ENCODE measurements around the gene TRIO. TPM values are rescaled to one million over a fixed set of nuclear protein-coding genes. Genes with fewer than 3 reads are reported as not detected.
A peak's percentile ranks its signal among the peaks of the same experiment; 100 is the strongest.

Gene TRIO
- total RNA-seq, 1 donor from 2014 or later = 200 TPM

DNA sequence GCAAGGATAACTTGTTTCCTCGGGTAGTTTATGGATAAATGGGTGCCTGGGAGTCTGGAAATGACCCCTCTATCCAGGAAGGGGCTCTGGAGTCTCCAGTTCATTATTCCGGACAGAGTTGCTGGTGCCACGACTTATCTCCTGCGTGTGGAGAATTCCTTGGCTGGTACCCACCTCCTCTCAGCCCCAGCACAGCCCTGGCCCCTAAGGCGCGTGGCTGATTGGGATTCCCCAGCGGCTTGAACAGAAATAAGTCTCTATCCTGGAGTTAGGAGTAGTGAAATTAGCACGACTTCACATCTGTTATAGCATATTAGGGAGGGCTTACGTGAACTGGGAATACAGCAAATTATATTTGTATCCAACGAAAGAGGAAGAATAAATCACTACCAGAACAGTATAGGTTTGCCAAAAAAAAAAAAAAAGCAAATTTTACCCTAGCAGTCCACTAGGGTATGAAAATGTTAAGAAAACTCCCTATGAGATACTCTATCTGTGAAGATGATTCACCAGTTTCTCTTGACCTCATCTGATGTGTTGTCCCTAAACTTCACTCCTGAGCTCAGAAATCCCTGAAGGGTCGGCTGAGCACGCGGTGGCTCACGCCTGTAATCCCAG lies 265.9 kb downstream of the TRIO start:
- peak overlapping the region; percentile 22 for H3K27ac Mint-ChIP-seq (ENCODE audit: unreplicated experiment)
- TF ChIP-seq, protein P1, sequence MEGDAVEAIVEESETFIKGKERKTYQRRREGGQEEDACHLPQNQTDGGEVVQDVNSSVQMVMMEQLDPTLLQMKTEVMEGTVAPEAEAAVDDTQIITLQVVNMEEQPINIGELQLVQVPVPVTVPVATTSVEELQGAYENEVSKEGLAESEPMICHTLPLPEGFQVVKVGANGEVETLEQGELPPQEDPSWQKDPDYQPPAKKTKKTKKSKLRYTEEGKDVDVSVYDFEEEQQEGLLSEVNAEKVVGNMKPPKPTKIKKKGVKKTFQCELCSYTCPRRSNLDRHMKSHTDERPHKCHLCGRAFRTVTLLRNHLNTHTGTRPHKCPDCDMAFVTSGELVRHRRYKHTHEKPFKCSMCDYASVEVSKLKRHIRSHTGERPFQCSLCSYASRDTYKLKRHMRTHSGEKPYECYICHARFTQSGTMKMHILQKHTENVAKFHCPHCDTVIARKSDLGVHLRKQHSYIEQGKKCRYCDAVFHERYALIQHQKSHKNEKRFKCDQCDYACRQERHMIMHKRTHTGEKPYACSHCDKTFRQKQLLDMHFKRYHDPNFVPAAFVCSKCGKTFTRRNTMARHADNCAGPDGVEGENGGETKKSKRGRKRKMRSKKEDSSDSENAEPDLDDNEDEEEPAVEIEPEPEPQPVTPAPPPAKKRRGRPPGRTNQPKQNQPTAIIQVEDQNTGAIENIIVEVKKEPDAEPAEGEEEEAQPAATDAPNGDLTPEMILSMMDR (IDR thresholded peaks at IDR 0.05) = peak; percentile 37

DNA sequence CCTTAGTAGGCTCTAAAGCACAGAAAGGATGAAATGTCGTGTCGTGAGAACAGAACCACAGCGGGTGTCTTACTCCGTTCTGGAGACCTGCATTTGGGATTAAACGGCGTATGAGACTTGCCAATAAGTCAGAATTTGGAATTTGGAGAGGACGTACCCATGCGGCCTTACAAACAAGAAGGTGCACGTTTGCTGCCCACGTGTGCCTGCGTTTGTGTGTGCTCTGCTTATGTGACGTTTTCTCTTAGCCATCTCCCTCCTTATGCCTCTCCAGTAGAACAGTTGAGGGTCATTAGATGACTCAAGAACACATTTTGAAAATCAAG lies 266.9 kb downstream of the TRIO start:
- TF ChIP-seq, protein P1 (IDR thresholded peaks at IDR 0.05) = no peak
- Mint-ChIP-seq H3K27ac (ENCODE audit: unreplicated experiment) (no peak overlapping the region), H3K36me3 (ENCODE audit: low read depth) (peaks cover 38% of the 10 kb centered on the region), H3K4me1 (ENCODE audit: low read depth) (peaks cover 45% of the 10 kb centered on the region), H3K27me3 (ENCODE audit: low read depth) (no peaks in the 10 kb centered on the region), H3K9me3 (ENCODE audit: low read depth) (no peaks in the 10 kb centered on the region), H3K4me3 (ENCODE audit: unreplicated experiment) (no peak overlapping the region)
- no peak for DNase-seq (ENCODE audit: low spot score)

More for the DNA sequence above, 265.9 kb downstream of the TRIO start:
- Mint-ChIP-seq H3K4me3 (ENCODE audit: unreplicated experiment) (no peak overlapping the region), H3K36me3 (ENCODE audit: low read depth) (peaks cover 37% of the 10 kb centered on the region), H3K27me3 (ENCODE audit: low read depth) (no peaks in the 10 kb centered on the region), H3K9me3 (ENCODE audit: low read depth) (no peaks in the 10 kb centered on the region), H3K4me1 (ENCODE audit: low read depth) (peaks cover 49% of the 10 kb centered on the region)
- no peak for DNase-seq (ENCODE audit: low spot score)

DNA sequence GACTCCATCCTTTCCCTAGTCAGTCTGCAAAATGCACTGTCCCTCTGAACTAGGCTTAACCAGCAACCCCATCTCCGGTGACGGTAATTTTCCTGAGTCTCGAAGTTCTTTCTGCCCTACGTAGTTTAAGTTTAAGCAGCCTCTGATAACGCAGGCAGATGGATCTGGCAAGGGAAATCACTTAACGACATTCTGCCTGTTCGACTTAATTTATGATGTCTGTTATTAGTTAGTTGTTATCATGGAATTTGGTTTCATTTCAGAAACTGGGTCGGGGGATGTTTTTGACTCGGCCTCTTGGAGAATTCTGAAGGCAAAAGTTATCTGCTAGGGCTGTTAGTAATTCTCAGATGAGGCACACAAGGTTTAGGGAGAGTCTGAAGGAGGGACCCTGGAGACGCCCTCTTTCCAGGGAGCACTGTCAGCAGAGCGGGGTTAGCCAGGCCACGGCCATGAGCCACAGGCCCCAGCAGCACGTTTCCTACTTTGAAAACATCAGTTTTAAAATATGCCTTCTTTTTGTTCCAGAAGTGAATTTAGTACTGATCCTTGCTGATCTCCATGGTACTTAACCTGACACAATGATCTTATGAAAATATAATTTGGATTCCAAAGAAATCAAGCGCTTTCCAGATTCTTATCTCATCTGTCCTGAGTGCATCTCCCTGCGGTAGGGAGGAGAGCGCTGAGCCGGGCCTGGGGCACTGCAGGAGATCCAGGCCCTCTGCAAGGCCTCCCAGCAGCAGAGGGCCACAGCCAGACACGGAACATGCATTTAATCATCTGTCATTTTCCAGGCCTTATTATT lies 267.5 kb downstream of the TRIO start:
- Mint-ChIP-seq H3K4me1 (ENCODE audit: low read depth) (peaks cover 45% of the 10 kb centered on the region), H3K9me3 (ENCODE audit: low read depth) (no peaks in the 10 kb centered on the region), H3K27me3 (ENCODE audit: low read depth) (no peaks in the 10 kb centered on the region), H3K36me3 (ENCODE audit: low read depth) (peaks cover 39% of the 10 kb centered on the region), H3K4me3 (ENCODE audit: unreplicated experiment) (no peak overlapping the region), H3K27ac (ENCODE audit: unreplicated experiment) (no peak overlapping the region)
- TF ChIP-seq, protein P1 (IDR thresholded peaks at IDR 0.05) = no peak
- DNase-seq (ENCODE audit: low spot score) = no peak

DNA sequence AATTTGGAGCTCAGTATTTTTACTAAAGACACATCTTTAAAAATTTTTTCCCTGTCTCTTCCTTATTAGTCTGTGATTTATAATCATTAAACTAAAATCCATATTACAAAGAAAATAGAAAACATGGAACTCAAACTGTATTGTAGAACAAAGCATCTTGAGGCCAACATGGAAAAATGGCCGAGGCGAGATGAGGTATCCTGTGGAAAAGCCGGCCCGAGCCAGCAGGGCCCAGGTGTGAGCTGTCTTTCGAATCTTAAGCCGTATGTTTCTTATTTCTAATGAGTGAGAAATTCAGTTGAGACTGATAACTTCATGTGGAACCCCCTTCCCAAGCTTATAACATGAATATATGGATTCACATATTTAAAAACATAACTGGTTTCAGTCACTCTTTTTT lies 268.1 kb downstream of the TRIO start:
- H3K9me3 Mint-ChIP-seq (ENCODE audit: low read depth) = no peaks in the 10 kb centered on the region
- H3K4me3 Mint-ChIP-seq (ENCODE audit: unreplicated experiment) = no peak overlapping the region
- no peak overlapping the region for H3K27ac Mint-ChIP-seq (ENCODE audit: unreplicated experiment)
- H3K4me1 Mint-ChIP-seq (ENCODE audit: low read depth) = peaks cover 45% of the 10 kb centered on the region
- no peak for DNase-seq (ENCODE audit: low spot score)
- peaks cover 37% of the 10 kb centered on the region for H3K36me3 Mint-ChIP-seq (ENCODE audit: low read depth)
- H3K27me3 Mint-ChIP-seq (ENCODE audit: low read depth) = no peaks in the 10 kb centered on the region
- TF ChIP-seq, protein P1 (IDR thresholded peaks at IDR 0.05) = no peak

DNA sequence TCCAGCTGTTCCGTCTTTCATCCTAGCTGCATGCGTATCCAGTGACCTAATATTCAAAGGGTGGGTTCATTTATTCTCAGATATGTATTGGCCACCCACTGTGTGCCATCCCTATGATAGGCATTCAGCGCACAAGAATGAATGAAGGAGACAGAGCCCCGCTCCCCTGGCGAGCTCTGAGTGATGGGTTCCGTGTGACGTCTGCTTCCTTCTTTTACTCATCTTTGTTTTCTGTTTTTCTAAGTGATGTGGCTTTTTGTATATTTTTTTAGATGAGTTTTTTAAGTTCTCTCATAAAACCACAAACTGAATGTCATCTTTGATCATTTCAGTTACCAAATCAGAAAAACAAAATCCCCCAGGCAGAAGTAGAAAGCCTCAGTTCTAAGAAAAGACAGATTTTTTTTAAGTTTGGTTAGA lies 270.2 kb downstream of the TRIO start:
- Mint-ChIP-seq H3K9me3 (ENCODE audit: low read depth) (no peaks in the 10 kb centered on the region), H3K27ac (ENCODE audit: unreplicated experiment) (peak overlapping the region; percentile 23)

More for the DNA sequence above, 270.2 kb downstream of the TRIO start:
- no peak for DNase-seq (ENCODE audit: low spot score)
- Mint-ChIP-seq H3K27me3 (ENCODE audit: low read depth) (no peaks in the 10 kb centered on the region), H3K4me1 (ENCODE audit: low read depth) (peaks cover 56% of the 10 kb centered on the region), H3K36me3 (ENCODE audit: low read depth) (peaks cover 30% of the 10 kb centered on the region), H3K4me3 (ENCODE audit: unreplicated experiment) (no peak overlapping the region)
- TF ChIP-seq, protein P1 (IDR thresholded peaks at IDR 0.05) = no peak

Data from chondrocyte (in vitro differentiated cells).